NCI-H2081 treated with DMSO at 0.1 percent for 48 hours (cell line): Measurements from ENCODE around the gene KNSTRN.

ENCODE experiments used
- DNase-seq: peaks from one replicate; lab custom pipeline; 2025; lab: John Stamatoyannopoulos, UW

Gene KNSTRN

GRCh38 chr15:40382580-40383456 is at the start of gene KNSTRN:
Gene KNSTRN (plus strand): TSS chr15:40382721. CDS start chr15:40382836, 115 bp downstream.
- peak; percentile 86 for DNase-seq

GRCh38 chr15:40333922-40334492 is 48.5 kb upstream of the KNSTRN start:
- no peak for DNase-seq

- DNase-seq: no peak
Observed at GRCh38 chr15:40334541-40334940, 48.0 kb upstream of the KNSTRN start.

GRCh38 chr15:40334941-40335795 is 47.4 kb upstream of the KNSTRN start:
- no peak for DNase-seq

GRCh38 chr15:40335938-40336743 is 46.4 kb upstream of the KNSTRN start:
- no peak for DNase-seq

GRCh38 chr15:40336744-40337122 is 45.8 kb upstream of the KNSTRN start:
- DNase-seq: no peak

- no peak for DNase-seq
Observed at GRCh38 chr15:40337597-40337996, 44.9 kb upstream of the KNSTRN start.

- no peak for DNase-seq
Observed at GRCh38 chr15:40338041-40338657, 44.4 kb upstream of the KNSTRN start.

- DNase-seq: no peak
Observed at GRCh38 chr15:40338921-40339620, 43.5 kb upstream of the KNSTRN start.

- DNase-seq: no peak
Observed at GRCh38 chr15:40339621-40339945, 42.9 kb upstream of the KNSTRN start.

- no peak for DNase-seq
Observed at GRCh38 chr15:40340038-40340739, 42.3 kb upstream of the KNSTRN start.

- DNase-seq: no peak
Observed at GRCh38 chr15:40340740-40341400, 41.7 kb upstream of the KNSTRN start, which contains the start of gene CCDC9B. Gene CCDC9B (minus strand): TSS chr15:40340939. CDS start chr15:40340819, 120 bp downstream.

GRCh38 chr15:40342416-40343320 is 39.9 kb upstream of the KNSTRN start:
- no peak for DNase-seq

- DNase-seq: no peak
Observed at GRCh38 chr15:40343512-40343911, 39.0 kb upstream of the KNSTRN start.

GRCh38 chr15:40344217-40344616 is 38.3 kb upstream of the KNSTRN start:
- no peak for DNase-seq

GRCh38 chr15:40344631-40345120 is 37.8 kb upstream of the KNSTRN start:
- DNase-seq: no peak

GRCh38 chr15:40345225-40345866 is 37.2 kb upstream of the KNSTRN start:
- DNase-seq: no peak
